GM10266 (cell line): ENCODE results near the gene SLC39A1.
A peak's percentile ranks its signal among the peaks of the same experiment; 100 is the strongest.
"Not testable (repeated sequence)": the region's sequence is repeated elsewhere in the genome, so short reads cannot be mapped to it uniquely, and the experiment has no call there.

Experiments used
- DNase-seq: peaks from one replicate; pipeline ENCODE4 v3.0.0; 2012; ENCODE audit errors: extremely low spot score
- TF ChIP-seq, protein P1 (sequence below): IDR thresholded peaks from 2 replicates; pipeline ENCODE4 v1.5.1; 2012; ENCODE audit warnings: mild to moderate bottlenecking, low read depth; ENCODE audit not compliant: control insufficient read depth, insufficient read depth; ENCODE audit errors: missing control alignments

Gene SLC39A1

DNA sequence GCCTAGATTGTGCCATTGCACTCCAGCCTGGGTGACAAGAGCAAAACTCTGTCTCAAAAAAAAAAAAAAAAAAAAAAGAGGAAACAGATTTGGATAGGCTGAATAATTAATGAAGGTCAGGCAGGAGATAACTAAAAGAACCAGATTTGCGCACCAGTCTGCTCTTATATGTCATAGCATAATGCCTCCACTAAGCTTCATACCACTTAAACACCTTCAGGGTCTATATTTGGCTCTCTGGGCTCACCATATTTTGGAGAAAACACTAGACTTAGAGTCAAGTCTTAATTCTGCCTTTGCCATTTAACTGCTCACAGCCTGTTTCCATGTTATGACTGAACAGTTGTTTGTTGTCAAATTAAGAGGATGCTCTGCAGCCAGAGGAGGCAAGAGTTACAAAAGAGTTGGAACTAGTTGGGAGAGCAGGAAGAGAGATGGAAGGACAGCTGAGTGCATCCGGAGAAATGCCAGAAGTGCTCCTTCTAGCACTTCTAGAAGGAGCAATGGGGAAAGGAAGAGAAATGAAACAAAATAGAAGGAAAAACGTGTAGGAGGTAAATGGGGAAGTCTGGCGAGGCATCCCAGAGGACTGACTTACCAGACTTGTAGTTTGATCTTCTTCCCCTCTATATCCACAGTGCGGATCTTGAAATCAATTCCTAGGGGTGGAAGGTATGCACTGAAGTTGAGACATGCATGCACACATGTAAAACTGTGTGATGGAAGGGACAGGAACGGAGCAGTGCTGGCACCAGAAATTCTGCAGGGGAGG, 21.0 kb upstream of the SLC39A1 start:
- no peak for DNase-seq
- TF ChIP-seq, protein P1, sequence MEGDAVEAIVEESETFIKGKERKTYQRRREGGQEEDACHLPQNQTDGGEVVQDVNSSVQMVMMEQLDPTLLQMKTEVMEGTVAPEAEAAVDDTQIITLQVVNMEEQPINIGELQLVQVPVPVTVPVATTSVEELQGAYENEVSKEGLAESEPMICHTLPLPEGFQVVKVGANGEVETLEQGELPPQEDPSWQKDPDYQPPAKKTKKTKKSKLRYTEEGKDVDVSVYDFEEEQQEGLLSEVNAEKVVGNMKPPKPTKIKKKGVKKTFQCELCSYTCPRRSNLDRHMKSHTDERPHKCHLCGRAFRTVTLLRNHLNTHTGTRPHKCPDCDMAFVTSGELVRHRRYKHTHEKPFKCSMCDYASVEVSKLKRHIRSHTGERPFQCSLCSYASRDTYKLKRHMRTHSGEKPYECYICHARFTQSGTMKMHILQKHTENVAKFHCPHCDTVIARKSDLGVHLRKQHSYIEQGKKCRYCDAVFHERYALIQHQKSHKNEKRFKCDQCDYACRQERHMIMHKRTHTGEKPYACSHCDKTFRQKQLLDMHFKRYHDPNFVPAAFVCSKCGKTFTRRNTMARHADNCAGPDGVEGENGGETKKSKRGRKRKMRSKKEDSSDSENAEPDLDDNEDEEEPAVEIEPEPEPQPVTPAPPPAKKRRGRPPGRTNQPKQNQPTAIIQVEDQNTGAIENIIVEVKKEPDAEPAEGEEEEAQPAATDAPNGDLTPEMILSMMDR, result no peak

DNA sequence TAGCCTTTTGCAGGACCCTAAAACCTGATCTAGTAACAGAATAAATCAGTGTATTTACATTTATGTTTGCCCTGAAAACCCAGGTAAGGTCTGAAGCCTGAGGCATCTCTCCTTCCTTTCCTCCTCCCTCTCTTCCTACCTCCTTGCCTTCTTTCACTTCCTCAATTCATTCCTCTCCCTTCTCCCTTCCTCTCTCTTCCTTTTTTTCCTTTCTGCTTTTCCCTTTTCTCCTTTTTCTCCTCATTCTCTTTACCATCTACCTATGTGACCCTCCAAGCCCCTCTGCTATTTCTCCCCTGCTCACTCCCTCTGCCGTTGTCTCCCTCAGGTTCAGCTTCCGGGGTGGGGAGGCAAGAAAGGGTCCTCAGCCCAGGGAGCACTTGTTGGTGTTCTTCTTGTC, 18.4 kb upstream of the SLC39A1 start:
- DNase-seq, result not testable (repeated sequence)

DNA sequence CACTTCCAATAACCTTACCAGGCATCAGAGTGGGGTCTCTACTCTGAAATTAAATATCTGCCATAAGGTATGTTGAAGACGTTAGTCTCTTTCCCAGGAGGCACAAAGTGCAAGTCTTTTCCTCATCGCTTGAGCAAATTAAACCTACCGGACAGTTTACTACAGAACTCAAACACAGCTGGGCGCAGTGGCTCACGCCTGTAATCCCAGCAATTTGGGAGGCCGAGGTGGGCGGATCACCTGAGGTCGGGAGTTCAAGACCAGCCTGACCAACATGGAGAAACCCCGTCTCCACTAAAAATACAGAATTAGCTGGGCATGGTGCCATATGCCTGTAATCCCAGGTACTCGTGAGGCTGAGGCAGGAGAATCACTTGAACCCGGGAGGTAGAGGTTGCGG, 15.8 kb upstream of the SLC39A1 start:
- DNase-seq, result not testable (repeated sequence)

DNA sequence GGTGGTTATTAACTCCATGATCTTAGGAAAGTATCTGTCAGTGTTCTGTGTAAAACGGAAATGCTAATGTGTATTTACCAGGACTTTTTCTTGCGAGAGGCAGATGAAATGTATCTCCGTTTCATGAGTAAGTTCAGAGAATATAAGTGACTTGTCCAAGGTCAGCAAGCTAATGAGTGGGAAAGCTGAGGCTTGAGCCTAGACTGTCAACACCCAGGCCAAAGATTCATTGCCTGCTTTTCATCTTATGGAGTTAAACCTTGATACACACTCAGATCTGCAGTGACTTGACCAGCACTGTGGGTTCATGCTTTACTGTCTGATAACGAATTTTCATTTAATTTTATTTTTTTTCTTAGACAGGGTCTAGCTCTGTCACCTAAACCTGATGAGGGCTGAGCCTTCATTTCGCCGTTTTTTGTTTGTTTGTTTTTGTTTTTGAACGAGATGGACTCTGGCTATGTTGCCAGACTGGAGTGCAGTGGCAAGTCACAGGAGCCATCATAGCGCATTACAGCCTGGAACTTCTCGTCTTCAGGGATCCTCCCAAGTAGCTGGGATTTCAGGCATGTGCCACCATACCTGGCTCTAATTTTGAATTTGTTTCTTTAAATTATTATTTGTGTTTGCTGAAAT, 15.1 kb upstream of the SLC39A1 start:
- no peak for DNase-seq
- TF ChIP-seq, protein P1, result no peak

DNA sequence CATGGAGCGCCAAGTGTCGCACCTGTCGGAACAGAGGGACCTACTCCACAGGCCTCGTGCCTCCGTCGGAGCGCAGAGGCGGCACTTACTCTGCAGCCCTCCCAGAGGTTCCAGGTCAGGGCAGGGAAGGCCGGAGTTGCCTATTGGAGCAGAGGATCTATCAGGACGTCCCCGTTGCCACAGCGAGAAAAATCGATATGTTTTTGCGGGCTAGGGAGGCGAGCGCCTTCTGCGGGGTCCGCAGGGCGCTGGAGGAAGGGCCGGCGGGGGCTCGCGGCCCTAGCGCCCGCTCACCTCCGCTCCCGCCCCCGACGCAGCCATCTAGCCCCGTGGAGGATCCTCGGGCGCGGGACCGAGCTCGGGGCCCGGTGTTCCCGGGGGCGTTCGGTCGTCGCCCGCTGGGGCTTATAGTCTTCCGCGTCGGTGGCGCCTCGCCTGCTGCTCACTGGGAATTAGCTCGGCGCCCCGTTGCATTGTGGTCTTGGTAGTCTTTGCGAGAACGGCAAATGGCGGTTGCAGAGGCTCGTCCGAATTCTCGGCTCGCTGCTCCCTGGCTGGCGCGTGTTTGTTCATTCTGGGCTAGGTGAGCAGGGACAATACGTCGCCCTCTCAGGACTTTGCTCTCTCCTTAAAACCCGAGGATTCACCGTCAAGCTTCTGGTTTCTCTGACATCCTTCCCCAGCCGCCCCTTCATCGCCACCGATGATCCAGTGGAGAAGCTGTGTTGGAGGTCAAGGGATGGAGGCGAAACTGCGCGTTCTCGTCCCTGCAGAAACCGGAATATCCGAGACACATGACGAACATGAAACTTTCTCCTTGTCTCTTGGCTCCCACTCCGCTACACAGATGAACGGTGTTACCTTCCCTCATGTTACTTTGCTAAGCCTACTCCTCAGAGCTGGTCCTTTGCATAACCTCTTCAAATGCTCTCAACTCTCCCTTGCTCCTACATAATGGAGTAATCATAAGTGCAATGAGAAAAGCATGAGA, 14.2 kb upstream of the SLC39A1 start, which contains the start of gene JTB:
JTB (minus strand) TSS at position 425 of the 991 bp plus-strand sequence; CDS start at position 3, 422 bp downstream.
- DNase-seq, result peak; percentile 90
- TF ChIP-seq, protein P1, result no peak

DNA sequence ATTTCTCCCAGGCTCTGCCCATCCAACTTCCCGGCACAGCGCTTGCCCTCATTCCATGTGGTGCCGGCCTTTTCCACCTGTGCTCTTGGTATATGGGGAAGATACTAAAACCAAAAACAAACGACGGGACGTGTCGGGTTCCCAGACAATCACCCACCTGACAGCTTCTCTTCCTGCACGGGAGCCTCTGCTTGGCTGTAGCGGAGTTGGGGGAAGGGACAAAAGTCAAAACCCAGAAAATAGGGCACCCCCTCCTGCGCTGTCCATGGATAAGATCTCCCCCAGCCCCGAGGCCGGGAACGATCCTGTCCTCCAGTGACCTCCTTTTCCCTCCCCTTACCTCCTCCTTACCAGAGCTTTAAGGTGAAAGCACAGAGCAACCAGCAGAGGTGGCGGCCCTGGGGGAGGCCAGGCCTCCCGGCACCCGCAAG, 13.5 kb upstream of the SLC39A1 start:
- TF ChIP-seq, protein P1, result no peak
- no peak for DNase-seq

DNA sequence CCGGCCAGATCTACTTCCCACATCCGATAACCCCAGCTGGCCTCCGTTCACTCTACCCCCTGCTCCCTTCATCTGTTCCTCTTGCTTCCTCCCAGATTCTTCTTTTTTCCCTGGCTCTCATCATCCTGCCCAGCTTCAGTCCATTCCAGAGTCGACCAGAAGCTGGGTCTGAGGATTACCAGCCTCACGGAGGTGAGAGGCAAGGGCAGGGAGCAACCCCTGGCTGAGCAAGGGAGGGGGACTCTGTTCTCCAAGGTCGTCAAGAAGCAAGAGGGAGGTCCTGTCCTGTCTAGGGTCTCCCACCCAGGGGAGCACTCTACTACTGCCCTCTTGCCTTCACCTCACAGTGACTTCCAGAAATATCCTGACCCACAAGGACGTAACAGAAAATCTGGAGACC, 10.2 kb upstream of the SLC39A1 start:
- DNase-seq, result no peak

More for the DNA sequence above, 10.2 kb upstream of the SLC39A1 start:
- TF ChIP-seq, protein P1, result no peak
